CD4-positive, alpha-beta T cell treated with Interleukin-15 for 4 hours (primary cell): ENCODE data around the gene SLC19A1.
"Not testable (repeated sequence)": the region's sequence is repeated elsewhere in the genome, so short reads cannot be mapped to it uniquely, and the experiment has no call there.

Experiments used
- DNase-seq: peaks from one replicate; pipeline ENCODE4 v3.0.0-alpha.2; 2020; ENCODE audit warnings: low spot score

The SLC19A1 gene

GRCh38 chr21:45506241-45506817 lies 35.9 kb downstream of the SLC19A1 start:
- no peak for DNase-seq

DNA sequence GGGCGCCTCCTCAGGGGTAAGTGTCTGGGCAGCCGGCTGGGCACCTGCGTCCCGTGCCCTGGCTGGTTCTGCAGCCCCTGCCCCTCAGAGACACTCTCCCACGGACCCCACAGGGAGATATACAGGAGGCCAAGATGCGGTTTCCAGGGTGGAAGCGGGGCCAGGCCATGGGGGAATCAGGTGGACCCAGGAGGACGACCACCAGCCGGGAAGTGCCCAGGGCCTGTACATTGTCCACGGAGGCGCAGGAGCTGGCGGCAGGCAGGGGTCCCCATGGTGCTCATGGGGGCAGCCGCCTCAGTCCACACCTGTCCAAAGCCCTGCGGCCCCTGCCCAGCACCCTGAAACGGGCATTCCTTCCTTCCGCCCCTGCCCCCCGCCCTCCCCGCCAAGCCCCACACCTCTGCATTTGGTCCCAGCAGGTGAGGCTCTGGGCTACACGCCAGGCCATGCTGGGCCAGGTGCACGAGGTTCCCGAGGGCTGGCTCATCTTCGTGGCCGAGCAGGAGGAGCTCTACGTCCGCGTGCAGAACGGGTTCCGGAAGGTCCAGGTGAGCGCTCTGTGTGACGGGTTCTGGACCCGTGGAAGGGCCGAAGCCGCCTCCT lies 36.7 kb downstream of the SLC19A1 start:
- no peak for DNase-seq

- DNase-seq: no peak
These were observed 37.5 kb downstream of the SLC19A1 start for GRCh38 chr21:45504516-45505415.

- no peak for DNase-seq
These were observed 38.2 kb downstream of the SLC19A1 start for GRCh38 chr21:45504021-45504515.

DNA sequence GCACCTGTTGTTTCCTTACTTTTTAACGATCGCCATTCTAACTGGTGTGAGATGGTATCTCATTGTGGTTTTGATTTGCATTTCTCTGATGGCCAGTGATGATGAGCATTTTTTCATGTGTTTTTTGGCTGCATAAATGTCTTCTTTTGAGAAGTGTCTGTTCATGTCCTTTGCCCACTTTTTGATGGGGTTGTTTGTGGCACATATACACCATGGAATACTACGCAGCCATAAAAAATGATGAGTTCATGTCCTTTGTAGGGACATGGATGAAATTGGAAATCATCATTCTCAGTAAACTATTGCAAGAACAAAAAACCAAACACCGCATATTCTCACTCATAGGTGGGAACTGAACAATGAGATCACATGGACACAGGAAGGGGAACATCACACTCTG lies 39.0 kb downstream of the SLC19A1 start:
- DNase-seq: not testable (repeated sequence)

DNA sequence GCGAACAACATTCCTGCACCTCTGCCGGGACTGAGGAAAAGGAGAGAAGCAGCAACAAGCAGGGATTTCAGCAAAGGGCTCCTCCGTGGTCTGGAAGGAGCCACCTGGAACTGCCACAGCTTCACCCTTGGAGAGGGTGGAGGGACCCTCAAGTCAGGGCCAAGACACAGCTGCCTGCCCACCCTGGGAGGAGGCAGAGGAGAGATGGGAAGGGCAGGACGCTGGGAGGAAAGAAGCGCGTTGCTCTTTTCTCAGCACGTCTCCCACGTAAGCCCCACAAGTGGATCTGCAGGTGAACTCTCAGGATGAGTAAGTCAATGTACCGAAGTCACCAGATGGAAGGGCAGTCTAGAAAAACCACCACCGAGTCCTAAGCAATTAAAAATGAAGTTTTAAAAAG lies 39.6 kb downstream of the SLC19A1 start:
- no peak for DNase-seq

DNA sequence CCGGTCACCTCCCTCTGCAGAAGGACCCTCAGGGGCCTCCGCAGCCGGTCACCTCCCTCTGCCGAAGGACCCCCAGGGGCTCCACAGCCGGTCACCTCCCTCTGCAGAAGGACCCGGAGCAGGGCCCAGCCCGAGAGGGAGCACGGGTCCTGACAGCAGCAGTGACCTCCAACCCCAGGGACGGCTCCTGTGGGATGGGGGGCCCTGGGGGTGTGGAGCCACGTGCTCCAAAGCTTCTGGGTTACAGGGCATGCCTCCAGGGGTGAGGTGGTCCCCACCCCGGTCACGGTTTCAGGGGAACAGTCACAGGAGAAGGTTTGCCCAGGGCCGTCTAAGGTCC lies 40.3 kb downstream of the SLC19A1 start:
- no peak for DNase-seq

GRCh38 chr21:45501081-45502005 lies 40.9 kb downstream of the SLC19A1 start:
- DNase-seq: not testable (repeated sequence)

DNA sequence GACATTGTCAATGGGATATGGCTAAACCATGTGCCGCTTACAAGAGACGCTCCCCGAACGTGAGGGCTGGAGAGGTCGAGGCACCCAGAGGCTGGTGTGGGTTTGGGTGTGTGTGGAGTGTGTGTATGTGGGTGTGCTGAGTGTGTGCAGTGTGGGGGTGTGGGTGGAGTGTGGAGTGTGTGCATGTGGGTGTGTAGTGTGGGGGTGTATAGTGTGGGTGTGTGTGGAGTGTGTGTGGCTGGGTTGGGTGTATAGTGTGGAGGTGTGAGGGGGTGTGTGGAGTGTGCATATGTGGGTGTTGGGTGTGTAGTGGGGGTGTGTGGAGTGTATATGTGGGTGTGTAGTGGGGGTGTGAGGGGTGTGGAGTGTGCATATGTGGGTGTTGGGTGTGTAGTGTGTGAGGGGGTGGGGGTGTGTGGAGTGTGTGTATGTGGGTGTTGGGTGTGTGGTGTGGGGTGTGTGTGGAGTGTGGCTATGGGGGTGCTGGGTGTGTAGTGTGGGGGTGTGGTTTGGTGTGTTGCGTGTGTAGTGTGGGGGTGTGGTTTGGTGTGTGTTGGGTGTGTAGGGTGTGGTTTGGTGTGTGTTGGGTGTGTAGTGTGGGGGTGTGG lies 42.2 kb downstream of the SLC19A1 start:
- DNase-seq: no peak

DNA sequence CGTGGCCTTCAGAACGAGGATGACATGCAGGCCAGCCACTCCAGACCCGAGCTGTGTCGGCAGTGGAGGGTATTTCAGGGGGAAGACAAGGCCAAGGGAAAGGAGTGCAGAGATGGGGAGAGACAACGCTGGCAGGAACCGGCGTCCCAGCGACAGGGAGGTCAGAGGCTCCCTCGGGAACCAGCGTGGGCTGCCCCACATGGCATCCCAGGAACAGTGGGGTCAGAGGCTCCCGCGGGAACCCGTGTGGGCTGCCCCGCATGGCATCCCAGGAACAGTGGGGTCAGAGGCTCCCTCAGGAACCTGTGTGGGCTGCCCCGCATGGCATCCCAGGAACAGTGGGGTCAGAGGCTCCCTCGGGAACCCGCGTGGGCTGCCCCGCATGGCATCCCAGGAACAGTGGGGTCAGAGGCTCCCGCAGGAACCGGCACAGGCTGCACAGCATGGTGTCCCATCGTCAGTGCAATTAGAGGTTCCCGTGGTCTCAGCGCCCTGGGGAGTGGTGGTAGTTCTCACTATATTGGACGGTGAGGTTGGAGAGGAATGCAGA lies 43.0 kb downstream of the SLC19A1 start:
- no peak for DNase-seq

DNA sequence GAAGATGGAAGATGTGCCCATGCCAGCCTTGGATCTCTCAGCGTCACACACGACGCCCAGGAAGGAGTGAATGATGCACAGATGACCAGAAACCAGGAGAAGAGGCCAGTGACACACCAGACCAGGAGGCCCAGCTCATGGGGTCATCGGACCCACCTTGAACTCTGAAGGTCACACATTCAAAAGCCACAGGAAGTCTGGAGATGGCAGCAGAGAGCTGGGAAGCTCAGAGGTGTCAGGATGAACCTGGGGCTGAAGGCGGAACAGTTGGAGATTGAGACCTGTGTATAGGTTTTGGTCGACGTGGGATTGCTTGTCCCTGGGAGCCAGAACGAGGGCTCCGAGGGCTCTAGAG lies 43.6 kb downstream of the SLC19A1 start:
- no peak for DNase-seq

GRCh38 chr21:45497846-45498645 lies 44.2 kb downstream of the SLC19A1 start:
- DNase-seq: no peak

DNA sequence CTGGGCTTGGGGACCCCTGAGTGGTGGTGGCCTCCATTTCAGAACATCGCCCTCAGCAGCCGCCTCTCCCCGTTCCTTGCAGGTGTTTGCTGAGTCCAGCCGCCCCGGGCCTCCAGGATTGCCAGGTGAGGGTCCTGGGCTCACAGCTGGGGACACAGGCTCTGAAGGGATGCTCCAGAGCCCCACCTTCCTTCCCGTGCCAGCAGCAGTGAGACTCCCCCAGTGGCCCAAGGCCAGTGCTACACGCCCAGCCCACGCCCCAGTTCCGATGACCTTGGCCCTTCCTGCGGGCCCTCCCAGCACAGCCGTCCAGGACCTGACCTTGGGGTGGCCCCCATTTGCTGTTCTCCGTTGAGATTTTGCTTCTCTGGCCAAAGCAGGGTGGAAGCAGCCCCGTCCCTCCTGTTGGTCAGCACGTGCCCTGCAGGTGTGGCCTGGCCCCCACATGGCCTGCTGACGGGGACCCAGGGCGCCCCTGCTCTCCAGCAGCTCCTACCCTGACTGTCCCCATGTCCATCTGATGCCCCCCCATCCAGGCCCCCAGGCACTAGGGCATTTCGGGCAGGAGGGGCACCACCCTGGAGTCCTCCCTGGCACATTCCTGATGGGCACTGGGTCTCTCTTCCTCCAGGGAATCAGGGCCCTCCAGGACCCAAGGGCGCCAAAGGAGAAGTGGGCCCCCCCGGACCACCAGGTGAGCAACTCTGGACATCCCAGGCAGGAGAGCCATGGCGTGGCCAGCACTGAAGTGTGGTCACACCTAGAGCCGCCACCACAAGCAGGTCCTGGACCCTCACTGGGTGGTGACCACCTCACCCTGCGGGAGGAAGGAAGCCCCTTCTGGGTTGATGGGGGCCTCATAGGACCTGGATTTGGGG lies 45.0 kb downstream of the SLC19A1 start:
- DNase-seq: no peak

DNA sequence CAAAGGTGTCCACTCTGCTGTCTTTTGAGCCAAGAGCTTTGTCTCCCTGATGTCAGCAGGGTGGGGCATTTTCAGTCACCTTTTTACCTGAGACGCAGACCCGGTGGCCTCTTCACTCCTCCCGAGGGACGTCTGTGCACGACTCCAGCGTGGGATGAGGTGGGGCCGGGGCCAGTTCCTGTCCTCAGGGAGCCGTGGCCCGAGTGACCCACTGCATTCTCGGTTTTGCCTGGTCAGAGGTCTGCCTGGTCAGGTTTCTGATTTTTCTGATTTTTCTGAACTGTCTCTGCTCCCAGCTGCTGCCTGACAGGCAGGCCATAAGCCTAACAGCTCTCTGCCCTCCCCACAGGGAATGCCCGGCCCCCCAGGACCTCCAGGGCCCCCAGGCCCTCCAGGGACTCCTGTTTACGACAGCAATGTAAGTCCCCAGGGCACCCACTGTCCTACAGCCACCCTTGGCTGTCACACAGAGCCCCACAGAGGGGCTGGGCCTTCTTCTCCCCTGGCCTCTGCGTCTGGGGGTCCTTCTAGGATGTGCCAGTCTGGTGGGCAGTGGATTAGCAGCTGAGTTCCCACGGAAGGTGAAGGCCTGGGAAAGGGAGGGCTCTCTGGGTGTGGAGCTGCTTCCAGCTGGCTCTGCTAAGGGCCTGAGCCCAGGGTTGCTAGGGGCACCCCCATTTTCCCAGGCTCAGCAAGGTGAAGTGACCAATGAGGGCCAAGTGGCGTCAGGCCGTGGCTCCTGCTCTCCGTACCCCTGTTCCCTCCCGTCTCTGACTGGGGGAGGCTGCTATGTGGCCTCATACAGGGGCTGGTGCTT lies 45.9 kb downstream of the SLC19A1 start:
- DNase-seq: no peak

DNA sequence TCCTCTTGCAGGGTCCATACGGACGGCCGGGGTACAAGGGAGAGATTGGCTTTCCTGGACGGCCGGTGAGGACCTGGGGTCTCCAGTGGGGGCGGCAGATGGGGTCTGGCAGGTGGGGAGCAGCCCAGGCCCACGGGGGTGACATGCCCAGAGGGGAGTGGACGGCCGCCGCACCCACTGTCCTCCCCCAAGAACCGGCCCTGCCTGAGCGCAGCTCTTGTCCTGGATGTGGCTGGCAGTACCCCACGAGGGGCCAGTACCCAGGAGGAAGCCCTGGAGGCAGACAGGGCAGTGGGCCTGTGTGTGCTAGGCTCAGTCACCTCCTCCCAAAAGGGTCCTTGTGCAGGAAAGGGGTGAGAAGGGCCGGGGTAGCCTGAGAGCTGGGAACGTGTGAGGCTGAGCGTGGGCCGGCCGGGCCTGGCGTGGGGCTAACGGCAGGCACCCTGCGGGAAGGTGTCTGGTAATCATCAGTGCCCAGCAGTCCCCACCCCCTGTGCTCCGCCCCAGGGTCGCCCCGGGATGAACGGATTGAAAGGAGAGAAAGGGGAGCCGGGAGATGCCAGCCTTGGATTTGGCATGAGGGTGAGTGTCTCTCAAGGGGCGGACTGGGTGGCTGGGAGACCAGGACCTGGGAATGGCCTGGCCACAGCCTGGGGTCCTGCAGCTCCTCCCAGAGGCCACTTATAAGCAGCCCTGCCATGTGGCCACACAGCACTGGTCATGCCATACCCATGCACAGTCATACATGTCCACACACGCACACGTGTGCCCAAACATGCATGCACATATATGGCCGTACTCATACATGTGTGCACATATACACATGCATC lies 47.2 kb downstream of the SLC19A1 start:
- DNase-seq: no peak

DNA sequence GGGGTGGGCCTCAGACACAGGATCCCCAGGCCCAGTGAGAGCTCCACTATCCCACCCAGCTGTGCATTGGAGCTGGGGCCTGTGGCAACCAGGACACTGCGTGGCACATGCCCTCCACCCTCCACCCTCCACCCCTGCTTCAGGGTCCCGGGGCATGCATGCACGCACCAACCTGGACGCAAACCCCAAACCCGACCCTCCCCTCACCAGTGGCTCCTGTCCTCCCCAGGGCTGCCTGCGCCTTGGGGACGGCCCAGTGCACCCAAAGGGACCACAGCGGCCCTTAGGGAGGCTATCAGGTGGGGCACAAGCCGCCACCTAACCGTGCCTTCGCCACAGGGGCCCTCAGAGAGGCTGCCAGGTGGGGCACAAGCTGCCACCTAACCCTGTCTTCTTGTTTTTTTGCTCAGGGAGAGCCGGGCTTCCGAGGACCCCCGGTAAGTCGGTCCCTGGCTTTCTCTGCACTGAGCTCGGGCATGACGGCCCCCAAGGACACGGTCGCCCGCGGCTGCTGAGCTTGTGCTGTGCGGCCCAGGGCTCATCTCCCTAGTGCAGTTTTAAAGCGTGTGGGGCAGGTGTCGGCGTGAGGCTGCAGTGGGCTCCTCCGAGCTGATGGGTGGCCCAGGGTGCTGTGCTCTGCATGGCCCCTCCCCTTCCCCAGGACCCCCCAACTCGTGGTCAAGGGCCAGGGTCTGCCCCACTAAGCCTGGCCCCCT lies 47.9 kb downstream of the SLC19A1 start:
- no peak for DNase-seq

DNA sequence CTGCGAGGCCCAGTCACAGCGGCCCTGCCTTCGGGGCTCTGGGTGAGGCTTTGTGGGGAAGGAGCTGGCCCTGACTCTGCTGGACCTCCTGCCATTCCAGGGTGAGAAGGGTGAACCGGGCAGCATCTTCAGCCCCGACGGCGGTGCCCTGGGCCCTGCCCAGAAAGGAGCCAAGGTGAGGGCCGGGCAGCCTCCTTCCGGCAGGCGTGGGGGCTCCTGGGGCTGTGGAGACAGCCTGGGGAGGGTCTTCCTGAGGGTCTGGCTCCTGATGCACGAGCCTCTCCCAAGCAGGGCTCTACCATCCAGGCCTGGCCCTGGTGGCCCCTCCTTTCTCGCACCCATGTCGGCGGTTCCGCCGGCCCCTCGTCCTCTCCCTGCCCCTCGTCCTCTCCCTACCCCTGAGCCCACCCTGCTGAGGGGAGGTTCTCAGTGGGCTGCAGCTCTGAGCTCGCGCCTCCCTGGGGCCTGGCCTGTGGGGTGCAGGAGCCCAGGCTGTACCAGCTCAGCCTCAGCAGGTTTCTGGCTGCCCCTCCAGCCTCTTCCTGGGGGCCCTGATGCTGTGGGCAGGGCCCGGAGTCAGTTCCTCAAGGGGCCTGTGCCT lies 48.7 kb downstream of the SLC19A1 start:
- DNase-seq: no peak
